VCaP (cell line): ENCODE measurements around the gene GRIK3.
A peak's percentile ranks its signal among the peaks of the same experiment; 100 is the strongest.

Experiments
- H3K27ac ChIP-seq: fragments of 450-650 bp; 2 replicates; pipeline ENCODE4 v1.5.1; 2017
- CTCF ChIP-seq: fragments of 450-650 bp; conservative IDR thresholded peaks from 2 replicates; pipeline ENCODE4 v1.5.1; 2017; ENCODE audit warnings: mild to moderate bottlenecking, moderate library complexity

The GRIK3 gene

GRCh38 chr1:36776256-36776655, 258.1 kb downstream of the GRIK3 start:
- TF ChIP-seq CTCF: no peak
- no peak overlapping the region for H3K27ac ChIP-seq

- H3K27ac ChIP-seq: no peak overlapping the region
- no peak for TF ChIP-seq CTCF
These were observed 258.6 kb downstream of the GRIK3 start for GRCh38 chr1:36775716-36776115.

GRCh38 chr1:36773827-36774541, 260.3 kb downstream of the GRIK3 start:
- no peak for TF ChIP-seq CTCF
- no peak overlapping the region for H3K27ac ChIP-seq

GRCh38 chr1:36772647-36773495, 261.4 kb downstream of the GRIK3 start:
- TF ChIP-seq CTCF: no peak
- no peak overlapping the region for H3K27ac ChIP-seq

- TF ChIP-seq CTCF: peak; percentile 16; the same call in 1 of the 2 replicates
These were observed 262.5 kb downstream of the GRIK3 start for GRCh38 chr1:36771660-36772284.

GRCh38 chr1:36771240-36771639, 263.1 kb downstream of the GRIK3 start:
- H3K27ac ChIP-seq: peak overlapping the region; percentile 41
- no peak for TF ChIP-seq CTCF

More at GRCh38 chr1:36771660-36772284, 262.5 kb downstream of the GRIK3 start:
- H3K27ac ChIP-seq: peak overlapping the region; percentile 41
